PC-9 (cell line): Measurements from ENCODE around the gene P4HA1.

Experiments used
- EZH2 ChIP-seq: fragments of 200-600 bp; sonication (generic); IDR thresholded peaks from 2 replicates; pipeline ENCODE4 v1.8.0; 2017; ENCODE audit warnings: antibody characterized with exemption, low read depth
- TF ChIP-seq, protein P1 (sequence below): fragments of 200-600 bp; sonication (generic); conservative IDR thresholded peaks from 2 replicates; pipeline ENCODE4 v1.6.1; 2017; ENCODE audit warnings: mixed run types, antibody characterized with exemption, mild to moderate bottlenecking, moderate library complexity

DNA sequence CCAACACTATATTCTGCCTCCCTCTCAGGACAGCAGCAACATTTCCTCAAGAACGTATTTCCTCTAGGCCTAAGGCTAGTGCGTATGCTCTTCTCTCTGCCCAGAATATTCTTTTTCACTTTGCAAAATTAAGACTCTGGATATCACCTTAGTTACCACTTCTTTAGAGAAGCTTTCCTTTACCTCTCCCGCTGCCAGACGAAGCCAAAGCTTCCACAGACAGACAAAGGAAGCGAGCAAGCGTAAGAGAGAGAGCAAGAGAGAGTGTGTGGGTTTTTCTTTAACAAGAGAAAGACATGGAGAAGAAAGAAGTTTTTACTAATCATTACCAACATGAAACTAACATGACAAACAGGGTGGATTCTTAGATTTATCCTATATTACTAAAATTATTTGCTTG, 64.1 kb downstream of the P4HA1 start:
- TF ChIP-seq EZH2 = no peak
- TF ChIP-seq, protein P1, sequence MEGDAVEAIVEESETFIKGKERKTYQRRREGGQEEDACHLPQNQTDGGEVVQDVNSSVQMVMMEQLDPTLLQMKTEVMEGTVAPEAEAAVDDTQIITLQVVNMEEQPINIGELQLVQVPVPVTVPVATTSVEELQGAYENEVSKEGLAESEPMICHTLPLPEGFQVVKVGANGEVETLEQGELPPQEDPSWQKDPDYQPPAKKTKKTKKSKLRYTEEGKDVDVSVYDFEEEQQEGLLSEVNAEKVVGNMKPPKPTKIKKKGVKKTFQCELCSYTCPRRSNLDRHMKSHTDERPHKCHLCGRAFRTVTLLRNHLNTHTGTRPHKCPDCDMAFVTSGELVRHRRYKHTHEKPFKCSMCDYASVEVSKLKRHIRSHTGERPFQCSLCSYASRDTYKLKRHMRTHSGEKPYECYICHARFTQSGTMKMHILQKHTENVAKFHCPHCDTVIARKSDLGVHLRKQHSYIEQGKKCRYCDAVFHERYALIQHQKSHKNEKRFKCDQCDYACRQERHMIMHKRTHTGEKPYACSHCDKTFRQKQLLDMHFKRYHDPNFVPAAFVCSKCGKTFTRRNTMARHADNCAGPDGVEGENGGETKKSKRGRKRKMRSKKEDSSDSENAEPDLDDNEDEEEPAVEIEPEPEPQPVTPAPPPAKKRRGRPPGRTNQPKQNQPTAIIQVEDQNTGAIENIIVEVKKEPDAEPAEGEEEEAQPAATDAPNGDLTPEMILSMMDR = no peak
